ENCODE measurements around the gene SOX21.
"Not testable (repeated sequence)": the region's sequence is repeated elsewhere in the genome, so short reads cannot be mapped to it uniquely, and the experiment has no call there.

The SOX21 gene

GRCh38 chr13:94712287-94712811 is at the start of gene SOX21:
Gene SOX21 (minus strand): TSS chr13:94712545. CDS start chr13:94712049, 496 bp downstream.
- DNase-seq (ENCODE audit: low read depth in 2 of 2, low spot score in 1 of 2), result no peak

- DNase-seq (ENCODE audit: low read depth in 2 of 2, low spot score in 1 of 2), result no peak
Measured at GRCh38 chr13:94761407-94761806, 49.1 kb upstream of the SOX21 start.

GRCh38 chr13:94759120-94759728 is 46.9 kb upstream of the SOX21 start:
- DNase-seq (ENCODE audit: low read depth in 2 of 2, low spot score in 1 of 2), result no peak

GRCh38 chr13:94758436-94758960 is 46.2 kb upstream of the SOX21 start:
- DNase-seq (ENCODE audit: low read depth in 2 of 2, low spot score in 1 of 2), result no peak

GRCh38 chr13:94753327-94753726 is 41.0 kb upstream of the SOX21 start:
- DNase-seq (ENCODE audit: low read depth in 2 of 2, low spot score in 1 of 2), result no peak

GRCh38 chr13:94749162-94749561 is 36.8 kb upstream of the SOX21 start:
- no peak for DNase-seq (ENCODE audit: low read depth in 2 of 2, low spot score in 1 of 2)

GRCh38 chr13:94739235-94739634 is 26.9 kb upstream of the SOX21 start:
- DNase-seq (ENCODE audit: low read depth in 2 of 2, low spot score in 1 of 2), result no peak

GRCh38 chr13:94731028-94731427 is 18.7 kb upstream of the SOX21 start:
- DNase-seq (ENCODE audit: low read depth in 2 of 2, low spot score in 1 of 2), result no peak

- DNase-seq (ENCODE audit: low read depth in 2 of 2, low spot score in 1 of 2), result not testable (repeated sequence)
Measured at GRCh38 chr13:94729941-94730340, 17.6 kb upstream of the SOX21 start.

- DNase-seq (ENCODE audit: low read depth in 2 of 2, low spot score in 1 of 2), result no peak
Measured at GRCh38 chr13:94726425-94726824, 14.1 kb upstream of the SOX21 start.

GRCh38 chr13:94722609-94723345 is 10.4 kb upstream of the SOX21 start:
- no peak for DNase-seq (ENCODE audit: low read depth in 2 of 2, low spot score in 1 of 2)

GRCh38 chr13:94718697-94719096 is 6.4 kb upstream of the SOX21 start:
- DNase-seq (ENCODE audit: low read depth in 2 of 2, low spot score in 1 of 2), result not testable (repeated sequence)

GRCh38 chr13:94717916-94718315 is 5.6 kb upstream of the SOX21 start:
- no peak for DNase-seq (ENCODE audit: low read depth in 2 of 2, low spot score in 1 of 2)

GRCh38 chr13:94716016-94716415 is 3.7 kb upstream of the SOX21 start:
- no peak for DNase-seq (ENCODE audit: low read depth in 2 of 2, low spot score in 1 of 2)

GRCh38 chr13:94713561-94714182 is 1.3 kb upstream of the SOX21 start:
- DNase-seq (ENCODE audit: low read depth in 2 of 2, low spot score in 1 of 2), result no peak

GRCh38 chr13:94712812-94713560 is 641 bp upstream of the SOX21 start:
- DNase-seq (ENCODE audit: low read depth in 2 of 2, low spot score in 1 of 2), result no peak

- DNase-seq (ENCODE audit: low read depth in 2 of 2, low spot score in 1 of 2), result no peak
Measured at GRCh38 chr13:94711561-94712286, 621 bp downstream of the SOX21 start.

GRCh38 chr13:94710881-94711560 is 1.3 kb downstream of the SOX21 start:
- DNase-seq (ENCODE audit: low read depth in 2 of 2, low spot score in 1 of 2), result no peak

- DNase-seq (ENCODE audit: low read depth in 2 of 2, low spot score in 1 of 2), result no peak
Measured at GRCh38 chr13:94710065-94710781, 2.1 kb downstream of the SOX21 start.

Data from stimulated activated CD8-positive, alpha-beta memory T cell treated with anti-CD3 and anti-CD28 coated beads, Interleukin-4, amount 100 ng/mL, for 4 hours (primary cell).